ENCODE data around the gene TMEM151B.

- TF ChIP-seq POLR2A (IDR thresholded peaks at IDR 0.05) (no peak), CTCF (IDR thresholded peaks at IDR 0.05) (no peak)
These were observed 85.4 kb downstream of the TMEM151B start for GRCh38 chr6:44355640-44356039.
